GM12864 (cell line): Measurements from ENCODE around the gene CIITA.
"Not testable (repeated sequence)": the region's sequence is repeated elsewhere in the genome, so short reads cannot be mapped to it uniquely, and the experiment has no call there.

Experiments
- DNase-seq: peaks from one replicate; pipeline ENCODE4 v3.0.0-alpha.2; 2011; ENCODE audit warnings: low read depth
- H3K4me3 ChIP-seq: 2 replicates; pipeline ENCODE4 v1.5.1; 2011; ENCODE audit warnings: mild to moderate bottlenecking, low read depth, low read length, control low read depth
- TF ChIP-seq, protein P1 (sequence below): IDR thresholded peaks from 2 replicates; pipeline ENCODE4 v1.5.1; 2011; ENCODE audit warnings: low read depth, mild to moderate bottlenecking, moderate library complexity, low read length, control low read depth, inconsistent platforms; ENCODE audit errors: missing control alignments

The CIITA gene

DNA sequence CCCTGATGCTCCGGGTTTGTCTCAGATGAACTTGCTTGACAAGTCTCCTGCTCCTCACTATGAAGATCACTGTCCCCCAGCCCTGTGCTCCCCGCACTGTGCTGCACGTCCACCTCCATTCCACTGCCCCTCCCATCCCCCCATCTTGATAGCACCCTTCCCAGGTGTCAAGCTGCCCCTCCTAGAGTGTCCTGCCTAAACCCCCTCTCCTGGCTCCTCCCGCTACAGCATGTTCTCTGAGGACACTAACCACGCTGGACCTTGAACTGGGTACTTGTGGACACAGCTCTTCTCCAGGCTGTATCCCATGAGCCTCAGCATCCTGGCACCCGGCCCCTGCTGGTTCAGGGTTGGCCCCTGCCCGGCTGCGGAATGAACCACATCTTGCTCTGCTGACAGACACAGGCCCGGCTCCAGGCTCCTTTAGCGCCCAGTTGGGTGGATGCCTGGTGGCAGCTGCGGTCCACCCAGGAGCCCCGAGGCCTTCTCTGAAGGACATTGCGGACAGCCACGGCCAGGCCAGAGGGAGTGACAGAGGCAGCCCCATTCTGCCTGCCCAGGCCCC lies 46.7 kb downstream of the CIITA start:
- no peak overlapping the region for H3K4me3 ChIP-seq
- DNase-seq: no peak
- TF ChIP-seq, protein P1, sequence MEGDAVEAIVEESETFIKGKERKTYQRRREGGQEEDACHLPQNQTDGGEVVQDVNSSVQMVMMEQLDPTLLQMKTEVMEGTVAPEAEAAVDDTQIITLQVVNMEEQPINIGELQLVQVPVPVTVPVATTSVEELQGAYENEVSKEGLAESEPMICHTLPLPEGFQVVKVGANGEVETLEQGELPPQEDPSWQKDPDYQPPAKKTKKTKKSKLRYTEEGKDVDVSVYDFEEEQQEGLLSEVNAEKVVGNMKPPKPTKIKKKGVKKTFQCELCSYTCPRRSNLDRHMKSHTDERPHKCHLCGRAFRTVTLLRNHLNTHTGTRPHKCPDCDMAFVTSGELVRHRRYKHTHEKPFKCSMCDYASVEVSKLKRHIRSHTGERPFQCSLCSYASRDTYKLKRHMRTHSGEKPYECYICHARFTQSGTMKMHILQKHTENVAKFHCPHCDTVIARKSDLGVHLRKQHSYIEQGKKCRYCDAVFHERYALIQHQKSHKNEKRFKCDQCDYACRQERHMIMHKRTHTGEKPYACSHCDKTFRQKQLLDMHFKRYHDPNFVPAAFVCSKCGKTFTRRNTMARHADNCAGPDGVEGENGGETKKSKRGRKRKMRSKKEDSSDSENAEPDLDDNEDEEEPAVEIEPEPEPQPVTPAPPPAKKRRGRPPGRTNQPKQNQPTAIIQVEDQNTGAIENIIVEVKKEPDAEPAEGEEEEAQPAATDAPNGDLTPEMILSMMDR: no peak

DNA sequence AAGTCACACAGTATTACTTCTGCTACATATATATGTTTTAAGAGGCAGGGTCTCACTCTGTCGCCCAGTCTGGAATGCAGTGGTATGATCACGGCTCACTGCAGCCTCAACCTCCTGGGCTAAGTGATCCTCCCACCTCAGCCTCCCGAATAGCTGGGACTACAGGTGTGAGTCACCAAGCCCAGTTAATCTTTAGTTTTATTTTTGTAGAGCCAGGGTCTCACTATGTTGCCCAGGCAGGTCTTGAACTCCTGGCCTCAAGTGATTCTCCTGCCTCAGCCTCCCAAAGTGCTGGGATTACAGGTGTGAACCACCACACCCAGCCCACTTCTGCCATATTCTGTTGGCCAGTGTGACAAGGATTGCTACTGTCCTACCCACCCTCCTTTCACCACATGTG lies 48.3 kb downstream of the CIITA start:
- DNase-seq, H3K4me3 ChIP-seq: not testable (repeated sequence)

DNA sequence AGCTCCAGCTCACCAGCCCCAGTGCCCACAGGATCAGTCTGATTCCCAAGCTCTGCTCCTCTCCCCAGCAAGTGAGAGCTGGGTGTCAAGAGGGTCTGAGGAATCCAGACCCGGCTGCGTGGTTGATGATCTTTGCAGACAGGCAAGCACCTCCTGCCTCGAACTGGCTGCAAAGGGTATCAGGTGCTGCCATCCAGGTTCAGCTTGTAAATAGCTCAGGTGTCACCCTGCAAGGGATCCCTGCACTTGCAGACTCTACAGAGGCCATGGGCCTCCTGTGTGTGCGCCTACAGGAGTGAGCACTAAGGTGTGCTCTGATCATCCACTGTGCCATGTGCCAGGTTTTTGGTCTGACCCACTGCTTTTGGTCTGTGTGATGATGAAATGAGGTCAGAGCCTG lies 49.1 kb downstream of the CIITA start:
- TF ChIP-seq, protein P1: no peak
- no peak for DNase-seq
- no peak overlapping the region for H3K4me3 ChIP-seq

DNA sequence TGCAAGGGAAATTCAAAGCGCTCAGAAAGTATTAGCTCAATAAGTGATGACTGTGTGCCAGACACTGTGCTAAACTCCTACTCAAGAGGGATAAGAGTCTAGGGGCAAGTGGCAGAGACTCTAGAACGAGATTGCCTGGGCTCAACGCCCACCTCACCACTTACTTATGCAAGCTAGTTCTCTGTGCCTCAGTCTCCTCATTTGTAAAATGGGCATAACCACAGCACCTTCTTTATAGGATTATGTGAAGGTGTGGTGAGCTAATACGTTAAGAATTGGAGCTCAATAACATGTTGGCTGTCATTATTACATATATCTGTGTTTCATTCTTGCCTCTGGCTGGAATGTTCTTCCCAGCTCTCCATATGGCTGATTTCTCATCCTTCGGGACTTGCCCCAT lies 49.9 kb downstream of the CIITA start:
- no peak for DNase-seq
- TF ChIP-seq, protein P1: no peak
- no peak overlapping the region for H3K4me3 ChIP-seq

DNA sequence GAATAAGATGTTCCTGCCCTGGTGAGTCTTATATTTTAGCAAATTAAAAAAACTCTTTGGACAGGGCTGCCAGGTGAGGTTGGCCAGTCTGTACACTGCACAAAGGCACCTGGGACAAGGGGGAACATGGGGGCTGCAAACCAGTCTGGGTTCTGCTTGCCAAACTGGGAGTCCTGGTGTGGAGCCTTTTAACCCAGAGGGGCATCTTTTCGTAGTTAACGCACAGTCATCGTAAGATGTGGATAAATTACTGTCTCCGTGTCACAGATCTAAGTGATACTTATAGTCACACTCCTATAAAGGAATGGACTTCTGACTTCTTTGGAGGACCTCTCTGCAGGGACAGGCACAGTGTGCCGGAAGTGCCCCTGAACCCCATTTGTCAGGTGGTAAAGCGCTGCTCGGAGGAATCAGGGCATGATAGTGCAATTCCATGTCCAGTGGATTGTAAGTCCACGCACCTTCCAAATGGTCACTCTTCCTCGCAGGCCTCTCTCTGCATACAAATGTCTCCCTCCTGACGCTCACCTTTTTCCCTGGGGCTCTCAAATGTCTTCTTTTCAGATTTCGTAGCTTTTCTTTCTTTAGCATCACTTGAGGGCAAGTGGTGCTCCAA lies 50.6 kb downstream of the CIITA start:
- TF ChIP-seq, protein P1: no peak
- no peak for DNase-seq
- no peak overlapping the region for H3K4me3 ChIP-seq

DNA sequence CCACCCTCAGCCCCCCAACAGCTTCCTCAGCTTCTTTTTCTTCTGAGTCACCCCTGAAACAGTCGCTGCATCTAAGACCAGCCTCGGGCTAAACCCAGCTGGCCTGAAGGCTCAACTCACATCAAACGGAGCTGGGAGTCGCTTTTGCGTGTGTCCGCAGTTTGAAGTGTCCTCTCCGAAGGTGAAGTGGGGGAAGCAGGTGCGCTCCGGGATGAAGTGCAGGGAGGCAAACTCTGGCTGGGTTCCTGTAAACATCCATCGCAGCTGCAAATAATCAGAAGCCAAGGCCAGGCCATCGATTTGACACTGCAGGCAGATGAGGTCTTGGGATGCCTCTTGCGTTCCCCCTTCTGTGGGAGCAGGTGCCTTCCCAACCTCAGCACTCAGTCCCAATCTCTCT lies 52.1 kb downstream of the CIITA start:
- H3K4me3 ChIP-seq, DNase-seq: not testable (repeated sequence)

DNA sequence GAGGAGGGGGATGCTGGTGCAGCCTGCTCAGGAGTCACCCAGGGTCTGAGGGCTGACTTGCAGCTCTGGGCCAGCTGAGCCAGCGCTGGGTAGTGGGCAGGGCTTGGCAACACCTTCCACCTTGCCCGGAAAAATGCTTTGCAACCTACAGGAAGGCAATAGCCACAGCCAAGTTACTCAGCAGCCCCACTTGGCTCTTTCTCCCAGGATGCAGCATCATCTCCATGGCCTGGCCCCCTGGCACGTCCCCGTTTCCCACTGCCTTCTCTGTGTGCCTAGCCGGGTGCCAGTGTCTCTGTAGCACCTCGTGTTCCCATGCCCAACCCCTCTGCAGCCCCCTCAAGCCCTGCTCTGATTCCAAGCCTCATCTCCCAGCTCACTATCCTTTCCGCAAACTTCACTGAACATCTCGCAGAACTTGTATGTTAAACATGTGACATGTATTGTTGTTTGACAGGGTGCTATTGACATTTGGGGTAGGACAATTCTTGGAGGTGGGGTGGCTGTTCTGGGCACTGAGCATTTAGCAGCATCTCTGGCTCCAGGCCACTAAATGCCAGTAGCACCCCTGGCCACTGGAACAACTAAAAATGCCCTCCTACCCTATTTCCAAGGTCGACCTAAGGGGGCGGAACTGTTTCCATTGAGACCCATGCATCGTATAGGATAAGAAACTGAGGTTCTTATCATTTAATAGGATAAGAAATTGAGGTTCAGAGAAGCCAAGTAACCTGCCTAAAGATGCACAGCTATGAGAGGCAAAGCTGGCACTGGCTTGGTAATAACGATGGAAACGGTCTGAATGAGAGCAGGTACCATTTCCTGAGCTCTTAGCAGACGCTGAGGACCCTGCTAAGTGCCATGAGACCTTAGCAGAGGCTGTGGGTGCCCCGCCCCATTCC lies 53.1 kb downstream of the CIITA start:
- DNase-seq: no peak
- no peak overlapping the region for H3K4me3 ChIP-seq
- TF ChIP-seq, protein P1: no peak

DNA sequence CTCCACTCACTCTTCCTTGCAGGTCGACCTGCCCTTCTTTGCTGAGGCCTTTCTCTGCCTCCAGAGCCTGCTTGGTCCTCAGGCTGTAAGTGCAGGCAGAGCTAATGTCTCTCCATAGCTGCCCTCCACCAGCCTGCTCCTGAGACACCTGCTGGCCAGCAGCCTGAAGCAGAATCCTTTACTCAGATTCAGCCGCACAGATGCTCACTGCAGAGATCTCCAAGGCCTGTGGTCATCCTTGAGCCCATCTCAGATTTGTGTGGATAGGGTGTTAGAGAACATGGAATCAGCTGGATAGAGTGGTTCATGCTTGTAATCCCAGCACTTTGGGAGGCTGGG lies 53.7 kb downstream of the CIITA start:
- H3K4me3 ChIP-seq: no peak overlapping the region
- DNase-seq: no peak
- TF ChIP-seq, protein P1: peak; percentile 24
